Measurements from ENCODE around the gene PSKH1.

The PSKH1 gene

DNA sequence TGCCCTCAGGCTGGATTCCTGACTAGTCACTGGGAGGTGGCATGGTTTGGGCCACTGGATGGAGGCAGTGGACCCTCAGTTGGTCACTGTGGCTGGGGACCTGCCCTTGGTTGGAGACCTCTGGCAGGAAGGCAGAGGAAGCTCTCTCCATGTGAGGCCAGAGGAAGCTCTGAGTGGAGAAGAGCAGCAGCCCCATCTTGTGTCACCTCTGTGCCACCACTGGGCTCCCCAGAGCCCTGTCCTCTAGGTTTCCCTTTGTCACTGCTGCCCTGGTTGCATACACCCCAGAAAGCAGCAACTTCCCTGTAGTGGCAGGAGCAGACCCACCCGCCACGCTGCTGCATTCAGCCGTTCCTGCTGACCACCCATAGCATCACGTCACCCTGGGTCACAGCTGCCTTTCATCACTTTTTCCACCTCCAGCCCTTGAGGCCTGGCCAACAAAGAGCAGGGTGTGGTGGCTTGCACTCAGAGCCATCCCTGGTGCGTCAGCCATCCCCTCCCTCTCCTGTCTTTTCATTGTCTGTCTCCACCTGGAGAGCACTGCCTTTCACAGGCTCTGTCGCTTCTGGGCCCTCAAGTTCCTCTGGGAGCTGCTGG is 26.7 kb downstream of the PSKH1 start:
- Histone ChIP-seq H3K27ac (ENCODE audit: extremely low read depth, low read depth, low read length) (no peak overlapping the region), H3K4me1 (ENCODE audit: control insufficient read depth, insufficient read depth, low read length) (no peaks in the 10 kb centered on the region), H3K36me3 (ENCODE audit: control insufficient read depth in 2 of 2, insufficient read depth in 1 of 2, low read length in 2 of 2) (peaks cover 0 to 57% of the 10 kb centered on the region in 2 experiments; a peak in 1 of 3 replicates), H3K4me3 (ENCODE audit: low read depth, low read length) (no peak overlapping the region), H3K9me3 (ENCODE audit: control insufficient read depth, insufficient read depth, low read depth, low read length) (no peaks in the 10 kb centered on the region)
- CTCF ChIA-PET = interaction anchor here (0.6 to 1.4 kb wide), 6 partner anchors 16 to 223 kb away, joined by 3 to 8 read pairs (median 4); no protein-coding TSS in a partner anchor
- POLR2A ChIA-PET = no interaction called here
- TF ChIP-seq ZNF76 (tag by site-specific recombination; IDR thresholded peaks at IDR 0.05; ENCODE audit: borderline replicate concordance, low read depth) = no peak
- TF ChIP-seq, protein P1, sequence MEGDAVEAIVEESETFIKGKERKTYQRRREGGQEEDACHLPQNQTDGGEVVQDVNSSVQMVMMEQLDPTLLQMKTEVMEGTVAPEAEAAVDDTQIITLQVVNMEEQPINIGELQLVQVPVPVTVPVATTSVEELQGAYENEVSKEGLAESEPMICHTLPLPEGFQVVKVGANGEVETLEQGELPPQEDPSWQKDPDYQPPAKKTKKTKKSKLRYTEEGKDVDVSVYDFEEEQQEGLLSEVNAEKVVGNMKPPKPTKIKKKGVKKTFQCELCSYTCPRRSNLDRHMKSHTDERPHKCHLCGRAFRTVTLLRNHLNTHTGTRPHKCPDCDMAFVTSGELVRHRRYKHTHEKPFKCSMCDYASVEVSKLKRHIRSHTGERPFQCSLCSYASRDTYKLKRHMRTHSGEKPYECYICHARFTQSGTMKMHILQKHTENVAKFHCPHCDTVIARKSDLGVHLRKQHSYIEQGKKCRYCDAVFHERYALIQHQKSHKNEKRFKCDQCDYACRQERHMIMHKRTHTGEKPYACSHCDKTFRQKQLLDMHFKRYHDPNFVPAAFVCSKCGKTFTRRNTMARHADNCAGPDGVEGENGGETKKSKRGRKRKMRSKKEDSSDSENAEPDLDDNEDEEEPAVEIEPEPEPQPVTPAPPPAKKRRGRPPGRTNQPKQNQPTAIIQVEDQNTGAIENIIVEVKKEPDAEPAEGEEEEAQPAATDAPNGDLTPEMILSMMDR (tag by site-specific recombination; IDR thresholded peaks at IDR 0.05) = peak; percentile 54
- TF ChIP-seq ZNF777 (tag by site-specific recombination; IDR thresholded peaks at IDR 0.05; ENCODE audit: borderline replicate concordance) = no peak
- TF ChIP-seq ZNF654 (tag by site-specific recombination; IDR thresholded peaks at IDR 0.05; ENCODE audit: low read depth) = peak; percentile 21; the same call in 1 of the 2 replicates
- no peak for TF ChIP-seq ZNF837 (tag by site-specific recombination; IDR thresholded peaks at IDR 0.05)

DNA sequence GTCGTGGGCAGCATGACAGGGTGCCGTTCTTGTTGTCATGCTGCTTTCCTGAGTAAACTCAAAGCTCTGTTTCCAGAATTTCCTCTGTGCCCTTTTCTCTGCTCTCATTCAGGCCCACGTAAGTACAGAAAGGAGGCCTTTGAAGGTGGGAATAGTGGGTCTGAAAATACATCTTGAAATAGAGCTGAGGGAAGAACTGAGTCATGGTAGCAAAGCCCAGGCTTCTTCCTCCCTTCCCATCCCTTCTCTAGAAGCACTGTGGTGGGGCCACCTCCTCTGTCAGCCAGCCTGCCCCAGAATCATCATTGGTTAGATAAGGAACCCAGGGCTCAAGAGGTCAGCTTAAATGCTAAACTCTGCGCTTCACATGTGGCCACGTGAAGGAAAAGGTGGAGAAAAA is 29.2 kb downstream of the PSKH1 start:
- ChIA-PET POLR2A (no interaction called here), CTCF (interaction anchor here (1.1 to 1.7 kb wide), 4 partner anchors 10 to 249 kb away, joined by 3 to 5 read pairs (median 4); partner anchors contain the start of gene PSMB10)
- H3K27ac ChIP-seq (ENCODE audit: extremely low read depth, low read depth, low read length) = no peak overlapping the region
- H3K4me3 ChIP-seq (ENCODE audit: low read depth, low read length) = no peak overlapping the region
- TF ChIP-seq KLF10 (tag by site-specific recombination; IDR thresholded peaks at IDR 0.05) (no peak), ZNF610 (tag by site-specific recombination; IDR thresholded peaks at IDR 0.05; ENCODE audit: borderline replicate concordance) (no peak), ZIC2 (tag by site-specific recombination; IDR thresholded peaks at IDR 0.05) (0 out of 2 replicates have a peak, but pooled peaks have one; percentile 22), ZNF132 (tag by site-specific recombination; IDR thresholded peaks at IDR 0.05; ENCODE audit: borderline replicate concordance) (no peak), ZNF416 (tag by site-specific recombination; IDR thresholded peaks at IDR 0.05) (no peak), ZNF664 (tag by site-specific recombination; IDR thresholded peaks at IDR 0.05) (no peak)
- TF ChIP-seq, protein P2, sequence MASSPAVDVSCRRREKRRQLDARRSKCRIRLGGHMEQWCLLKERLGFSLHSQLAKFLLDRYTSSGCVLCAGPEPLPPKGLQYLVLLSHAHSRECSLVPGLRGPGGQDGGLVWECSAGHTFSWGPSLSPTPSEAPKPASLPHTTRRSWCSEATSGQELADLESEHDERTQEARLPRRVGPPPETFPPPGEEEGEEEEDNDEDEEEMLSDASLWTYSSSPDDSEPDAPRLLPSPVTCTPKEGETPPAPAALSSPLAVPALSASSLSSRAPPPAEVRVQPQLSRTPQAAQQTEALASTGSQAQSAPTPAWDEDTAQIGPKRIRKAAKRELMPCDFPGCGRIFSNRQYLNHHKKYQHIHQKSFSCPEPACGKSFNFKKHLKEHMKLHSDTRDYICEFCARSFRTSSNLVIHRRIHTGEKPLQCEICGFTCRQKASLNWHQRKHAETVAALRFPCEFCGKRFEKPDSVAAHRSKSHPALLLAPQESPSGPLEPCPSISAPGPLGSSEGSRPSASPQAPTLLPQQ (tag by site-specific recombination; IDR thresholded peaks at IDR 0.05) = peak; percentile 46; the same call in 1 of the 2 replicates
- TF ChIP-seq, protein P3, sequence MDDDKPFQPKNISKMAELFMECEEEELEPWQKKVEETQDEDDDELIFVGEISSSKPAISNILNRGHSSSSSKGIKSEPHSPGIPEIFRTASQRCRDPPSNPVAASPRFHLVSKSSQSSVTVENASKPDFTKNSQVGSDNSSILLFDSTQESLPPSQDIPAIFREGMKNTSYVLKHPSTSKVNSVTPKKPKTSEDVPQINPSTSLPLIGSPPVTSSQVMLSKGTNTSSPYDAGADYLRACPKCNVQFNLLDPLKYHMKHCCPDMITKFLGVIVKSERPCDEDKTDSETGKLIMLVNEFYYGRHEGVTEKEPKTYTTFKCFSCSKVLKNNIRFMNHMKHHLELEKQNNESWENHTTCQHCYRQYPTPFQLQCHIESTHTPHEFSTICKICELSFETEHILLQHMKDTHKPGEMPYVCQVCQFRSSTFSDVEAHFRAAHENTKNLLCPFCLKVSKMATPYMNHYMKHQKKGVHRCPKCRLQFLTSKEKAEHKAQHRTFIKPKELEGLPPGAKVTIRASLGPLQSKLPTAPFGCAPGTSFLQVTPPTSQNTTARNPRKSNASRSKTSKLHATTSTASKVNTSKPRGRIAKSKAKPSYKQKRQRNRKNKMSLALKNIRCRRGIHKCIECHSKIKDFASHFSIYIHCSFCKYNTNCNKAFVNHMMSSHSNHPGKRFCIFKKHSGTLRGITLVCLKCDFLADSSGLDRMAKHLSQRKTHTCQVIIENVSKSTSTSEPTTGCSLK (tag by site-specific recombination; IDR thresholded peaks at IDR 0.05) = no peak
- H3K36me3 ChIP-seq (ENCODE audit: control insufficient read depth in 2 of 2, insufficient read depth in 1 of 2, low read length in 2 of 2) = peaks cover 0 to 36% of the 10 kb centered on the region in 2 experiments; a peak in 1 of 3 replicates
- H3K9me3 ChIP-seq (ENCODE audit: control insufficient read depth, insufficient read depth, low read depth, low read length) = no peaks in the 10 kb centered on the region
- H3K4me1 ChIP-seq (ENCODE audit: control insufficient read depth, insufficient read depth, low read length) = peaks cover 10% of the 10 kb centered on the region; the same call in 1 of the 2 replicates

DNA sequence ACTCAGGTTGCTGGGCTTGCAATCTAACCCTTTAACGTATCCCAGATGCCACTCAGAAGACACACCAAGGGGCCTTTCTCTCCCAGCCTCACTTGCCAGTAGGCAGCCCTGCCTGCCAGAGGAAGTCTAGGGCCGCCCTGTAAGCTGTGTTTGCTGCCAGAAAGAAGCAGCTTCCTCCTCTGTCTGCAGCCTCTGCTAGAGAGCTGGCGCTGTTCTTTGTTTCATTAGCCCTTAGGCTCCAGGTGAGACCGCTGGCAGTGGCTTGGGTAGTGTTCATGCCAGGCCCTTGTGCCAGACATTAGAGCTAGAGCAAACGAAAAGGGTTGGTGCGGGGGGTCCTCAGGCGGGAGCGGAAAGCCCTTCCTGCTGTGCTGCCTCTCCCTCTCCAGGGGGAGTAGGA is 29.7 kb downstream of the PSKH1 start:
- H3K4me3 ChIP-seq (ENCODE audit: low read depth, low read length) = no peak overlapping the region
- TF ChIP-seq ZBTB20 (tag by site-specific recombination; IDR thresholded peaks at IDR 0.05) (peak; percentile 79), ZNF514 (tag by site-specific recombination; IDR thresholded peaks at IDR 0.05) (no peak)
- peaks cover 10% of the 10 kb centered on the region; the same call in 1 of the 2 replicates for H3K4me1 ChIP-seq (ENCODE audit: control insufficient read depth, insufficient read depth, low read length)
- H3K36me3 ChIP-seq (ENCODE audit: control insufficient read depth in 2 of 2, insufficient read depth in 1 of 2, low read length in 2 of 2) = peaks cover 0 to 36% of the 10 kb centered on the region in 2 experiments; a peak in 1 of 3 replicates
- POLR2A ChIA-PET = no interaction called here
- CTCF ChIA-PET = interaction anchor here (1.1 to 1.7 kb wide), 5 partner anchors 10 to 250 kb away, joined by 3 to 5 read pairs (median 4); partner anchors contain the start of genes NRN1L and PSMB10
- H3K27ac ChIP-seq (ENCODE audit: extremely low read depth, low read depth, low read length) = no peak overlapping the region
- H3K9me3 ChIP-seq (ENCODE audit: control insufficient read depth, insufficient read depth, low read depth, low read length) = no peaks in the 10 kb centered on the region
